Activated CD4-positive, CD25-positive, alpha-beta regulatory T cell treated with anti-CD3 and anti-CD28 coated beads, Interleukin-2, amount 50 U/mL, for 72 hours (primary cell): ENCODE results near the gene RERE.

Source experiments
- DNase-seq: peaks from one replicate; pipeline ENCODE4 v3.0.0; 2021

Gene RERE

GRCh38 chr1:8312235-8313218 is 504.9 kb downstream of the RERE start:
- no peak for DNase-seq

- no peak for DNase-seq
Measured at GRCh38 chr1:8311068-8311718, 506.2 kb downstream of the RERE start.

DNA sequence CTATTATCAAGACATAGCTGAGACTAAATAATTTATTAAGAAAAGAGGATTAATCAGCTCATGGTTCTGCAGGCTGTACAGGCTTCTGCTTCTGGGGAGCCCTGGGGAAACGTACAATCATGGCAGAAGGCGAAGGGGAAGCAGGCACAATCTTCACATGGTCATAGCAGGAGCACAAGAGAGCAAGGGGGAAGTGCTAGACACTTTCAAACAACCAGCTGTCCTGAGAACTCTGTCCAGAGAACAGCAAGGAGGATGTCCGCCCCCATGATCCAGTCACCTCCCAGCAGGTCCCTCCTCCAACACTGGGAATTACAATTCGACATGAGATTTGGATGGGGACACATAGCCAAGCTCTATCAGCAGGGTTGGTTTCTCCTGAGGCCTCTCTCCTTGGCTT is 509.8 kb downstream of the RERE start:
- DNase-seq: no peak

- DNase-seq: no peak
Measured at GRCh38 chr1:8303876-8304275, 513.6 kb downstream of the RERE start.

DNA sequence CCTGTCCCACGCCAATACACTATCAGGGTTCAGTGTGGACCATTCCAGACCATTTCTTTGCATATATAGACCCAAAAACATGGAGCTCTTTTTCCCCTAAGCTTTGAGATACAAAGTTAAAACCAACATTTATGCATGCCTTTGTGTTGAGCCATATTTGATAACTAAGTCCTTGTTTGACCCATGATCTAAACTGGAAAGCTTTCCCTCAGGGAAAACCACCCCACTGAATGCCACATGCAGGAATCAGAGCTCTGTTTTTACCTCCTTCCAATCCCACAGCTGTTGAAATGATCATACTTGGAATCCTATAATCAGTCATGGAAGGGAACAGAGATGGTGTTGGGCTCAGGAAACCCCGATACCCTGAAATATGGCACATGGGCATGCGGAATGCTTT is 514.3 kb downstream of the RERE start:
- DNase-seq: no peak
